H1 (cell line): ENCODE data around the gene MGAT5. TPM values are rescaled to one million over a fixed set of nuclear protein-coding genes. Genes with fewer than 3 reads are reported as not detected.

Experiments
- CTCF ChIA-PET: fragments of 300-600 bp; sonication (Branson Sonifier 250); formaldehyde crosslinking; loops from one replicate; lab custom pipeline; 2021; ENCODE audit not compliant: partially characterized antibody; lab: Charles Lee
- POLR2A ChIA-PET: fragments of 300-600 bp; sonication (Branson Sonifier 250); formaldehyde crosslinking; loops from one replicate; lab custom pipeline; 2021; ENCODE audit warnings: inconsistent platforms; ENCODE audit not compliant: partially characterized antibody; lab: Charles Lee
- DNase-seq, 2 experiments: peaks; one replicate each; pipeline versions ENCODE4 v3.0.0 to v3.0.0-alpha.2; 2010 to 2022; ENCODE audit warnings: low spot score in 2 of 2, low read depth in 1 of 2, mixed read lengths in 1 of 2
- FAIRE-seq: peaks from 2 replicates; lab custom pipeline; 2011; peaks lifted over from hg19 to GRCh38; lab: Jason Lieb, UNC
- H2AFZ ChIP-seq: 2 replicates; pipeline ENCODE4 v1.8.1; 2012; ENCODE audit warnings: low read length, inconsistent platforms
- H2AK5ac ChIP-seq: 2 replicates; pipeline ENCODE4 v1.6.1; 2013; ENCODE audit warnings: low read depth, low read length
- H2BK120ac ChIP-seq: replicated peaks from 2 replicates; pipeline ENCODE3; 2013; ENCODE audit warnings: low read depth, low read length, inconsistent platforms
- H2BK12ac ChIP-seq: 2 replicates; pipeline ENCODE4 v1.6.1; 2013; ENCODE audit warnings: low read depth, low read length
- H2BK15ac ChIP-seq: 2 replicates; pipeline ENCODE4 v1.6.1; 2013; ENCODE audit warnings: low read length
- H2BK20ac ChIP-seq: 2 replicates; pipeline ENCODE4 v1.6.1; 2013; ENCODE audit warnings: low read length
- H2BK5ac ChIP-seq: 2 replicates; pipeline ENCODE4 v1.6.1; 2013; ENCODE audit warnings: low read depth, low read length
- H3K14ac ChIP-seq: 2 replicates; pipeline ENCODE4 v1.6.1; 2013; ENCODE audit warnings: inconsistent platforms; ENCODE audit not compliant: insufficient read length
- H3K18ac ChIP-seq: 2 replicates; pipeline ENCODE4 v1.6.1; 2013; ENCODE audit warnings: low read length; ENCODE audit errors: extremely low read depth
- H3K23ac ChIP-seq: 2 replicates; pipeline ENCODE4 v1.6.1; 2013; ENCODE audit warnings: inconsistent platforms; ENCODE audit not compliant: insufficient read length
- H3K23me2 ChIP-seq: 2 replicates; pipeline ENCODE4 v1.6.1; 2013; ENCODE audit warnings: low read depth, low read length
- H3K27ac ChIP-seq: 2 replicates; pipeline ENCODE4 v1.6.1; 2011; ENCODE audit warnings: low read depth, low read length, inconsistent platforms
- H3K27me3 ChIP-seq, 4 experiments: replicated peaks in 1 of 4; 1 replicate in 1 of 4; 2 replicates in 3 of 4; pipeline versions ENCODE4 v1.6.1 to v1.8.1; 2011 to 2013; ENCODE audit warnings: low read length in 3 of 4, mild to moderate bottlenecking in 3 of 4, inconsistent platforms in 2 of 4, mixed read lengths in 2 of 4, moderate library complexity in 1 of 4; ENCODE audit not compliant: control insufficient read depth in 3 of 4, insufficient read depth in 3 of 4; ENCODE audit errors: extremely low read depth in 1 of 4
- H3K36me3 ChIP-seq, 4 experiments: 2 replicates each; pipeline versions ENCODE4 v1.6.1 to v1.8.1; 2011 to 2013; ENCODE audit warnings: mild to moderate bottlenecking in 4 of 4, low read length in 3 of 4, moderate library complexity in 2 of 4, control low read depth in 1 of 4, inconsistent platforms in 1 of 4; ENCODE audit not compliant: insufficient read depth in 4 of 4, control insufficient read depth in 2 of 4
- H3K4ac ChIP-seq: replicated peaks from 2 replicates; pipeline ENCODE3; 2013; ENCODE audit warnings: low read length, low read depth, mixed read lengths, inconsistent platforms; ENCODE audit not compliant: insufficient read length
- H3K4me1 ChIP-seq, 4 experiments: replicated peaks in 1 of 4; 1 replicate in 1 of 4; 2 replicates in 3 of 4; pipeline versions ENCODE4 v1.6.1 to v1.8.1; 2011 to 2013; ENCODE audit warnings: low read length in 3 of 4, inconsistent platforms in 2 of 4, mixed read lengths in 1 of 4; ENCODE audit not compliant: insufficient read depth in 4 of 4, control insufficient read depth in 3 of 4
- H3K4me2 ChIP-seq, 2 experiments: 2 replicates each; pipeline versions ENCODE4 v1.6.1 to v1.8.1; 2011 to 2013; ENCODE audit warnings: low read depth in 2 of 2, low read length in 2 of 2, control low read depth in 1 of 2, inconsistent platforms in 1 of 2, mild to moderate bottlenecking in 1 of 2; ENCODE audit not compliant: insufficient read depth in 1 of 2
- H3K4me3 ChIP-seq, 4 experiments: fragments of 200-600, 300-600 bp in 1 of 4; sonication (generic), shearing (Covaris generic), sonication (Bioruptor Twin) in 1 of 4; 2 replicates each; pipeline versions ENCODE4 v1.5.1 to v1.8.1; 2011 to 2016; ENCODE audit warnings: low read length in 4 of 4, low read depth in 3 of 4, control low read depth in 2 of 4, inconsistent platforms in 2 of 4, mild to moderate bottlenecking in 2 of 4, mixed read lengths in 1 of 4, moderate library complexity in 1 of 4; ENCODE audit not compliant: insufficient read depth in 2 of 4; ENCODE audit errors: extremely low read depth in 1 of 4
- H3K56ac ChIP-seq: replicated peaks from 2 replicates; pipeline ENCODE3; 2013; ENCODE audit warnings: low read depth, mild to moderate bottlenecking, mixed read lengths, low read length, inconsistent platforms; ENCODE audit not compliant: insufficient read length
- H3K79me1 ChIP-seq: 2 replicates; pipeline ENCODE4 v1.6.1; 2013; ENCODE audit warnings: low read depth, low read length, control low read depth
- H3K79me2 ChIP-seq, 2 experiments: 2 replicates each; pipeline versions ENCODE4 v1.6.1 to v1.8.1; 2012 to 2013; ENCODE audit warnings: low read length in 2 of 2, mild to moderate bottlenecking in 2 of 2, inconsistent platforms in 1 of 2; ENCODE audit not compliant: insufficient read depth in 2 of 2, control insufficient read depth in 1 of 2
- H3K9ac ChIP-seq, 4 experiments: replicated peaks in 1 of 4; 1 replicate in 1 of 4; 2 replicates in 3 of 4; pipeline versions ENCODE4 v1.6.1 to v1.8.1; 2011 to 2013; ENCODE audit warnings: low read depth in 3 of 4, low read length in 3 of 4, control low read depth in 2 of 4, mild to moderate bottlenecking in 2 of 4, moderate library complexity in 2 of 4, inconsistent platforms in 1 of 4; ENCODE audit errors: extremely low read depth in 1 of 4
- H3K9me3 ChIP-seq, 2 experiments: 2 replicates each; pipeline versions ENCODE4 v1.6.1 to v1.8.1; 2012 to 2013; ENCODE audit warnings: mild to moderate bottlenecking in 2 of 2, moderate library complexity in 2 of 2, control low read depth in 1 of 2, inconsistent platforms in 1 of 2, low read depth in 1 of 2, low read length in 1 of 2, mixed read lengths in 1 of 2; ENCODE audit not compliant: insufficient read depth in 2 of 2
- H4K20me1 ChIP-seq, 2 experiments: replicated peaks in 1 of 2; 2 replicates each; pipeline versions ENCODE3 to v1.8.1; 2011 to 2013; ENCODE audit warnings: inconsistent platforms in 2 of 2, low read length in 2 of 2, mild to moderate bottlenecking in 1 of 2; ENCODE audit not compliant: insufficient read depth in 2 of 2, control insufficient read depth in 1 of 2
- H4K5ac ChIP-seq: 2 replicates; pipeline ENCODE4 v1.6.1; 2013; ENCODE audit warnings: low read length, low read depth, mixed read lengths, inconsistent platforms; ENCODE audit not compliant: insufficient read length
- H4K8ac ChIP-seq: 2 replicates; pipeline ENCODE4 v1.8.0; 2013; ENCODE audit warnings: mild to moderate bottlenecking, moderate library complexity, low read length, inconsistent platforms; ENCODE audit not compliant: insufficient read depth; ENCODE audit errors: extremely low read depth
- H4K91ac ChIP-seq: replicated peaks from 2 replicates; pipeline ENCODE3; 2013; ENCODE audit warnings: low read length, mixed read lengths, inconsistent platforms; ENCODE audit not compliant: insufficient read length
- GTF2F1 ChIP-seq: IDR thresholded peaks from 2 replicates; pipeline ENCODE4 v1.6.1; 2012; ENCODE audit warnings: low read depth, low read length, improper control_type of control experiment, borderline replicate concordance
- HDAC2 ChIP-seq, 2 experiments: fragments of 300-600 bp in 1 of 2; sonication (generic) in 1 of 2; IDR thresholded peaks; 2 replicates each; pipeline ENCODE4 v1.6.1; 2011 to 2012; ENCODE audit warnings: low read depth in 2 of 2, low read length in 2 of 2, mild to moderate bottlenecking in 2 of 2, moderate library complexity in 2 of 2, borderline replicate concordance in 1 of 2, inconsistent platforms in 1 of 2
- NRF1 ChIP-seq: IDR thresholded peaks from 2 replicates; pipeline ENCODE4 v1.6.1; 2011; ENCODE audit warnings: mild to moderate bottlenecking, low read depth, low read length, improper control_type of control experiment
- POLR2AphosphoS5 ChIP-seq: IDR thresholded peaks from 2 replicates; pipeline ENCODE4 v1.6.1; 2011; ENCODE audit warnings: low read depth, low read length
- POU5F1 ChIP-seq: IDR thresholded peaks from 2 replicates; pipeline ENCODE4 v1.6.1; 2011; ENCODE audit warnings: low read depth, mild to moderate bottlenecking, low read length, moderate library complexity
- TAF7 ChIP-seq: optimal IDR thresholded peaks from 2 replicates; pipeline ENCODE3; 2011; ENCODE audit warnings: low read depth, mild to moderate bottlenecking, inconsistent platforms, low read length, moderate library complexity, borderline replicate concordance
- ZNF274 ChIP-seq: IDR thresholded peaks from 2 replicates; pipeline ENCODE4 v1.7.0; 2012; ENCODE audit warnings: low read length, borderline replicate concordance; ENCODE audit errors: extremely low read depth
- WGBS, 2 experiments: shearing (Covaris generic) in 1 of 2; methylation state at CpG; one replicate each; pipeline versions ENCODE4 v1.1.6 to v1.1.7; 2013 to 2015; ENCODE audit warnings: low lambda C conversion rate in 2 of 2, mixed read lengths in 2 of 2, inconsistent platforms in 1 of 2, low coverage in 1 of 2, missing lambda C conversion rate in 1 of 2; ENCODE audit not compliant: insufficient replicate concordance in 2 of 2, insufficient coverage in 1 of 2, insufficient read length in 1 of 2; ENCODE audit errors: extremely low coverage in 1 of 2, missing lambda C conversion rate in 1 of 2; 5-methylcytosine and 5-hydroxymethylcytosine counted together
- polyA plus RNA-seq, 7 experiments: library from polyadenylated mRNA; depleted of rRNA in 3 of 7; stranded (reverse) in 5 of 7; unstranded in 2 of 7; fragments of >200 nt in 5 of 7; fragments of 200-250 nt in 2 of 7; gene quantifications; 1 replicate in 5 of 7; 2 replicates in 1 of 7; 4 replicates in 1 of 7; pipeline versions ENCODE4 v1.2.1 to v1.2.3, GENCODE V29; 2011 to 2013; ENCODE audit warnings: missing spikeins in 2 of 7, mixed read lengths in 2 of 7
- total RNA-seq: library from RNA; stranded (reverse); fragmentation: NEBNext Ultra II Directional; extraction: Animal tissue kit (Norgen Biotek cat#: 25700); gene quantifications from 2 replicates; pipeline ENCODE4 v1.2.1, GENCODE V29; 2021

The MGAT5 gene
- total and polyA plus RNA-seq, 2 of the 8 experiments (the other 6 are each of a cell fraction or from before 2014, with no cell fraction given) = 11.2 to 49.2 TPM

- no peak for DNase-seq
- H4K5ac ChIP-seq = no peak overlapping the region
- no peaks in the 10 kb centered on the region; a peak in 2 of 7 replicates for H3K27me3 ChIP-seq
- FAIRE-seq = no peak
- H2BK5ac ChIP-seq = no peak overlapping the region
- H3K23me2 ChIP-seq = no peaks in the 10 kb centered on the region
- no peak overlapping the region for H2BK15ac ChIP-seq
- H3K4me1 ChIP-seq = peaks cover 0 to 2% (median 0%) of the 10 kb centered on the region in 4 experiments; a peak in 1 of 7 replicates
- H3K27ac ChIP-seq = no peak overlapping the region
- no peak overlapping the region for H3K56ac ChIP-seq
- 82% methylated on average over 6 of the region's 6 CpGs; no CpG with 5 or more reads in 1 of the 2 experiments for WGBS, 2 experiments
- H3K36me3 ChIP-seq = peaks cover 0 to 4% (median 0%) of the 10 kb centered on the region in 4 experiments; a peak in 1 of 8 replicates
- ChIA-PET CTCF (interaction anchor here (1.3 kb wide), 1 partner anchor 158 kb away, joined by 3 read pairs; no protein-coding TSS in a partner anchor), POLR2A (no interaction called here)
- H3K79me1 ChIP-seq = no peaks in the 10 kb centered on the region
- H3K79me2 ChIP-seq = no peaks in the 10 kb centered on the region
- H3K9ac ChIP-seq = no peak overlapping the region
- no peak overlapping the region for H3K23ac ChIP-seq
- peaks cover 9 to 18% of the 10 kb centered on the region in 2 experiments for H4K20me1 ChIP-seq
- no peak overlapping the region for H3K18ac ChIP-seq
- H3K4me2 ChIP-seq = no peak overlapping the region
- TF ChIP-seq NRF1 (no peak), TAF7 (no peak), ZNF274 (no peak), POLR2AphosphoS5 (peak; percentile 45; the same call in 1 of the 2 replicates), POU5F1 (0 out of 2 replicates have a peak, but pooled peaks have one; percentile 52), GTF2F1 (no peak), HDAC2 (IDR thresholded peaks at IDR 0.05; ENCODE audit: borderline replicate concordance in 1 of 2, low read depth in 2 of 2, low read length in 2 of 2) (no peak)
- TF ChIP-seq, all 59 proteins: peak for 2
- Histone ChIP-seq H3K4ac (no peak overlapping the region), H2BK20ac (no peak overlapping the region), H3K4me3 (no peak overlapping the region), H4K91ac (no peak overlapping the region), H2BK120ac (no peak overlapping the region), H2AFZ (no peak overlapping the region), H3K9me3 (no peaks in the 10 kb centered on the region), H3K14ac (no peak overlapping the region), H4K8ac (no peak overlapping the region), H2AK5ac (no peak overlapping the region), H2BK12ac (no peak overlapping the region)
Measured at GRCh38 chr2:134276381-134277172, 22.7 kb downstream of the MGAT5 start.
